HCT116 (cell line): Measurements from ENCODE around the gene NCOA6.

Experiments used
- CEBPB ChIP-seq: IDR thresholded peaks from 2 replicates; pipeline ENCODE4 v1.6.1; 2012; ENCODE audit warnings: low read depth
- EZH2 ChIP-seq: fragments of 200-600 bp; sonication (generic); IDR thresholded peaks from 2 replicates; pipeline ENCODE4 v1.6.1; 2017; ENCODE audit warnings: antibody characterized with exemption, mixed run types
- FOSL1 ChIP-seq: IDR thresholded peaks from 2 replicates; pipeline ENCODE4 v1.6.1; 2012; ENCODE audit warnings: low read depth
- POLR2A ChIP-seq: IDR thresholded peaks from 2 replicates; pipeline ENCODE4 v1.7.0; 2011; ENCODE audit warnings: borderline replicate concordance; ENCODE audit not compliant: insufficient read depth, insufficient read length; ENCODE audit errors: extremely low read depth
- POLR2AphosphoS5 ChIP-seq: IDR thresholded peaks from 2 replicates; pipeline ENCODE4 v1.6.1; 2011; ENCODE audit warnings: mild to moderate bottlenecking, low read depth, low read length, moderate library complexity
- SRF ChIP-seq: IDR thresholded peaks from 2 replicates; pipeline ENCODE4 v1.6.1; 2012; ENCODE audit warnings: low read depth
- TCF7L2 ChIP-seq: IDR thresholded peaks from 2 replicates; pipeline ENCODE4 v1.7.0; 2011; ENCODE audit warnings: borderline replicate concordance, inconsistent platforms; ENCODE audit not compliant: insufficient read depth, insufficient read length; ENCODE audit errors: extremely low read depth
- TF ChIP-seq, protein P1 (sequence below), 3 experiments: fragments of 200-600 bp in 1 of 3; sonication (generic) in 1 of 3; IDR thresholded peaks in 2 of 3; conservative IDR thresholded peaks in 1 of 3; 2 replicates each; pipeline ENCODE4 v1.5.1; 2012 to 2017; ENCODE audit warnings: low read depth in 2 of 3, low read length in 2 of 3, antibody characterized with exemption in 1 of 3, borderline replicate concordance in 1 of 3, control low read depth in 1 of 3, mild to moderate bottlenecking in 1 of 3, mixed read lengths in 1 of 3, mixed run types in 1 of 3, moderate library complexity in 1 of 3; ENCODE audit not compliant: insufficient read depth in 1 of 3
- TF ChIP-seq, protein P2 (sequence below): IDR thresholded peaks from 2 replicates; pipeline ENCODE4 v1.6.1; 2012; ENCODE audit warnings: low read depth
- TF ChIP-seq, protein P3 (sequence below): IDR thresholded peaks from 2 replicates; pipeline ENCODE4 v1.6.1; 2012

DNA sequence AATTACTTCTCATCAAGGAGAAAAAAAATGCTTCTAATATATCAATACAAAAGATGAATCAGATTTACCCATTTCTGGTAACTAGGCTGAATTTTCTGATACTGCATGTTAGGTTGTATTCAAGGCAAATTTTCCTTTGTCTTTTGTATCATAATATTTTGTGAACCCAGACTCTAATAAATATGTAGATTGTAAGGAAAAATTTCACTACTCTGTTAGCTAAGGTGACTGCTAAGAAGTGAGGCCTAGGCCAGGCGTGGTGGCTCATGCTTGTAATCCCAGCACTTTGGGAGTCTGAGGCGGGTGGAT lies 108.6 kb downstream of the NCOA6 start:
- TF ChIP-seq EZH2: no peak
- TF ChIP-seq POLR2AphosphoS5: no peak
- TF ChIP-seq POLR2A: no peak
- TF ChIP-seq, protein P1, sequence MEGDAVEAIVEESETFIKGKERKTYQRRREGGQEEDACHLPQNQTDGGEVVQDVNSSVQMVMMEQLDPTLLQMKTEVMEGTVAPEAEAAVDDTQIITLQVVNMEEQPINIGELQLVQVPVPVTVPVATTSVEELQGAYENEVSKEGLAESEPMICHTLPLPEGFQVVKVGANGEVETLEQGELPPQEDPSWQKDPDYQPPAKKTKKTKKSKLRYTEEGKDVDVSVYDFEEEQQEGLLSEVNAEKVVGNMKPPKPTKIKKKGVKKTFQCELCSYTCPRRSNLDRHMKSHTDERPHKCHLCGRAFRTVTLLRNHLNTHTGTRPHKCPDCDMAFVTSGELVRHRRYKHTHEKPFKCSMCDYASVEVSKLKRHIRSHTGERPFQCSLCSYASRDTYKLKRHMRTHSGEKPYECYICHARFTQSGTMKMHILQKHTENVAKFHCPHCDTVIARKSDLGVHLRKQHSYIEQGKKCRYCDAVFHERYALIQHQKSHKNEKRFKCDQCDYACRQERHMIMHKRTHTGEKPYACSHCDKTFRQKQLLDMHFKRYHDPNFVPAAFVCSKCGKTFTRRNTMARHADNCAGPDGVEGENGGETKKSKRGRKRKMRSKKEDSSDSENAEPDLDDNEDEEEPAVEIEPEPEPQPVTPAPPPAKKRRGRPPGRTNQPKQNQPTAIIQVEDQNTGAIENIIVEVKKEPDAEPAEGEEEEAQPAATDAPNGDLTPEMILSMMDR (IDR thresholded peaks at IDR 0.05 in 2 of 3, conservative IDR thresholded peaks at IDR 0.05 in 1 of 3; ENCODE audit: borderline replicate concordance in 1 of 3, insufficient read depth in 1 of 3, low read depth in 2 of 3, low read length in 2 of 3): no peak
- TF ChIP-seq, protein P2, sequence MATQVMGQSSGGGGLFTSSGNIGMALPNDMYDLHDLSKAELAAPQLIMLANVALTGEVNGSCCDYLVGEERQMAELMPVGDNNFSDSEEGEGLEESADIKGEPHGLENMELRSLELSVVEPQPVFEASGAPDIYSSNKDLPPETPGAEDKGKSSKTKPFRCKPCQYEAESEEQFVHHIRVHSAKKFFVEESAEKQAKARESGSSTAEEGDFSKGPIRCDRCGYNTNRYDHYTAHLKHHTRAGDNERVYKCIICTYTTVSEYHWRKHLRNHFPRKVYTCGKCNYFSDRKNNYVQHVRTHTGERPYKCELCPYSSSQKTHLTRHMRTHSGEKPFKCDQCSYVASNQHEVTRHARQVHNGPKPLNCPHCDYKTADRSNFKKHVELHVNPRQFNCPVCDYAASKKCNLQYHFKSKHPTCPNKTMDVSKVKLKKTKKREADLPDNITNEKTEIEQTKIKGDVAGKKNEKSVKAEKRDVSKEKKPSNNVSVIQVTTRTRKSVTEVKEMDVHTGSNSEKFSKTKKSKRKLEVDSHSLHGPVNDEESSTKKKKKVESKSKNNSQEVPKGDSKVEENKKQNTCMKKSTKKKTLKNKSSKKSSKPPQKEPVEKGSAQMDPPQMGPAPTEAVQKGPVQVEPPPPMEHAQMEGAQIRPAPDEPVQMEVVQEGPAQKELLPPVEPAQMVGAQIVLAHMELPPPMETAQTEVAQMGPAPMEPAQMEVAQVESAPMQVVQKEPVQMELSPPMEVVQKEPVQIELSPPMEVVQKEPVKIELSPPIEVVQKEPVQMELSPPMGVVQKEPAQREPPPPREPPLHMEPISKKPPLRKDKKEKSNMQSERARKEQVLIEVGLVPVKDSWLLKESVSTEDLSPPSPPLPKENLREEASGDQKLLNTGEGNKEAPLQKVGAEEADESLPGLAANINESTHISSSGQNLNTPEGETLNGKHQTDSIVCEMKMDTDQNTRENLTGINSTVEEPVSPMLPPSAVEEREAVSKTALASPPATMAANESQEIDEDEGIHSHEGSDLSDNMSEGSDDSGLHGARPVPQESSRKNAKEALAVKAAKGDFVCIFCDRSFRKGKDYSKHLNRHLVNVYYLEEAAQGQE: no peak
- no peak for TF ChIP-seq CEBPB
- TF ChIP-seq, protein P3, sequence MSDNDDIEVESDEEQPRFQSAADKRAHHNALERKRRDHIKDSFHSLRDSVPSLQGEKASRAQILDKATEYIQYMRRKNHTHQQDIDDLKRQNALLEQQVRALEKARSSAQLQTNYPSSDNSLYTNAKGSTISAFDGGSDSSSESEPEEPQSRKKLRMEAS: no peak
- no peak for TF ChIP-seq FOSL1
- no peak for TF ChIP-seq TCF7L2
- TF ChIP-seq SRF: no peak
